Testis (tissue), 2 donors: Measurements from ENCODE around the gene NR6A1.

Experiments used
- CTCF ChIP-seq, 3 experiments: fragments of 450-650 bp in 2 of 3; fragments of 200-600 bp in 1 of 3; sonication (generic) in 1 of 3; IDR thresholded peaks; one replicate each; pipeline ENCODE4 v1.5.1; 2016 to 2019; ENCODE audit warnings: antibody characterized with exemption in 3 of 3, mild to moderate bottlenecking in 2 of 3, moderate library complexity in 1 of 3
- POLR2A ChIP-seq: fragments of 450-650 bp; IDR thresholded peaks from one replicate; pipeline ENCODE4 v1.6.1; 2017; ENCODE audit warnings: antibody characterized with exemption, mild to moderate bottlenecking, moderate library complexity

- TF ChIP-seq CTCF (IDR thresholded peaks at IDR 0.05) (no peak), POLR2A (no peak)
These were observed 293.3 kb downstream of the NR6A1 start for GRCh38 chr9:124477648-124478285.
